GM12865 (cell line): ENCODE data around the gene ABTB2.

Experiments used
- DNase-seq: peaks from one replicate; pipeline ENCODE4 v3.0.0; 2010; ENCODE audit warnings: low read depth
- H3K4me3 ChIP-seq: 2 replicates; pipeline ENCODE4 v1.5.1; 2011; ENCODE audit warnings: mild to moderate bottlenecking, low read depth, low read length, control low read depth
- CTCF ChIP-seq: IDR thresholded peaks from 2 replicates; pipeline ENCODE4 v1.5.1; 2011; ENCODE audit warnings: low read length, control low read depth, low read depth, inconsistent platforms; ENCODE audit not compliant: insufficient read depth; ENCODE audit errors: missing control alignments

The ABTB2 gene

GRCh38 chr11:34339149-34340064, 18.4 kb downstream of the ABTB2 start:
- peak; percentile 37 for DNase-seq
- H3K4me3 ChIP-seq, result no peak overlapping the region
- TF ChIP-seq CTCF, result no peak

GRCh38 chr11:34337016-34337415, 20.8 kb downstream of the ABTB2 start:
- no peak for TF ChIP-seq CTCF
- DNase-seq, result no peak
- no peak overlapping the region for H3K4me3 ChIP-seq

GRCh38 chr11:34335801-34336200, 22.0 kb downstream of the ABTB2 start:
- no peak for TF ChIP-seq CTCF
- no peak for DNase-seq
- H3K4me3 ChIP-seq, result no peak overlapping the region

- TF ChIP-seq CTCF, result no peak
- DNase-seq, result peak; percentile 35
- no peak overlapping the region for H3K4me3 ChIP-seq
These were observed 22.5 kb downstream of the ABTB2 start for GRCh38 chr11:34335331-34335730.

GRCh38 chr11:34333787-34334186, 24.0 kb downstream of the ABTB2 start:
- DNase-seq, result no peak
- no peak overlapping the region for H3K4me3 ChIP-seq
- TF ChIP-seq CTCF, result no peak

- H3K4me3 ChIP-seq, result no peak overlapping the region
- no peak for TF ChIP-seq CTCF
- DNase-seq, result no peak
These were observed 25.3 kb downstream of the ABTB2 start for GRCh38 chr11:34332524-34332923.

GRCh38 chr11:34331736-34332135, 26.1 kb downstream of the ABTB2 start:
- no peak overlapping the region for H3K4me3 ChIP-seq
- no peak for DNase-seq
- TF ChIP-seq CTCF, result no peak
